CD4-positive, alpha-beta T cell treated with Interleukin-15 for 4 hours (primary cell): Measurements from ENCODE around the gene ENTREP1.

Experiments
- DNase-seq: peaks from one replicate; pipeline ENCODE4 v3.0.0-alpha.2; 2020; ENCODE audit warnings: low spot score

The ENTREP1 gene

GRCh38 chr9:69322256-69322655 lies 2.8 kb upstream of the ENTREP1 start:
- DNase-seq: no peak

GRCh38 chr9:69323861-69324260 lies 1.2 kb upstream of the ENTREP1 start:
- DNase-seq: no peak

GRCh38 chr9:69325409-69326212 lies 596 bp downstream of the ENTREP1 start:
- DNase-seq: no peak

GRCh38 chr9:69326261-69326660 lies 1.2 kb downstream of the ENTREP1 start:
- no peak for DNase-seq

- DNase-seq: no peak
Observed at GRCh38 chr9:69330580-69330979, 5.6 kb downstream of the ENTREP1 start.

GRCh38 chr9:69331444-69331843 lies 6.4 kb downstream of the ENTREP1 start:
- no peak for DNase-seq

GRCh38 chr9:69332067-69332685 lies 7.2 kb downstream of the ENTREP1 start:
- no peak for DNase-seq

GRCh38 chr9:69333716-69334115 lies 8.7 kb downstream of the ENTREP1 start:
- no peak for DNase-seq

GRCh38 chr9:69334317-69334716 lies 9.3 kb downstream of the ENTREP1 start:
- no peak for DNase-seq

- DNase-seq: no peak
Observed at GRCh38 chr9:69339620-69340019, 14.6 kb downstream of the ENTREP1 start.

GRCh38 chr9:69340631-69341030 lies 15.6 kb downstream of the ENTREP1 start:
- no peak for DNase-seq

GRCh38 chr9:69342769-69343168 lies 17.8 kb downstream of the ENTREP1 start:
- DNase-seq: no peak

GRCh38 chr9:69344459-69344858 lies 19.4 kb downstream of the ENTREP1 start:
- no peak for DNase-seq

- no peak for DNase-seq
Observed at GRCh38 chr9:69346596-69347390, 21.8 kb downstream of the ENTREP1 start.

- no peak for DNase-seq
Observed at GRCh38 chr9:69347607-69348006, 22.6 kb downstream of the ENTREP1 start.

- DNase-seq: no peak
Observed at GRCh38 chr9:69351227-69351626, 26.2 kb downstream of the ENTREP1 start.

- no peak for DNase-seq
Observed at GRCh38 chr9:69355232-69355631, 30.2 kb downstream of the ENTREP1 start.

GRCh38 chr9:69357030-69357775 lies 32.2 kb downstream of the ENTREP1 start:
- no peak for DNase-seq

GRCh38 chr9:69357821-69358220 lies 32.8 kb downstream of the ENTREP1 start:
- no peak for DNase-seq

- no peak for DNase-seq
Observed at GRCh38 chr9:69363191-69363590, 38.2 kb downstream of the ENTREP1 start.

- DNase-seq: no peak
Observed at GRCh38 chr9:69364510-69365150, 39.6 kb downstream of the ENTREP1 start.

GRCh38 chr9:69370430-69370829 lies 45.4 kb downstream of the ENTREP1 start:
- no peak for DNase-seq
